T-helper 2 cell treated with Interferon-gamma antibody and Interleukin-4, amounts not matched to agents 100 ng/mL and 5 ng/mL, for 36 hours (primary cell): ENCODE results near the gene FUT3. TPM values are rescaled to one million over a fixed set of nuclear protein-coding genes. Genes with fewer than 3 reads are reported as not detected.

Experiments used
- intact Hi-C: fragments of 100-400 bp; cut with micrococcal nuclease; formaldehyde crosslinking; loops from one replicate; pipeline ENCODE4 v1.15.1; 2023
- total RNA-seq: library from RNA; stranded (reverse); gene quantifications from 2 replicates; pipeline ENCODE4 v1.2.3, GENCODE V29; 2022

FUT3 gene
- total RNA-seq, 1 donor from 2014 or later = not detected

DNA sequence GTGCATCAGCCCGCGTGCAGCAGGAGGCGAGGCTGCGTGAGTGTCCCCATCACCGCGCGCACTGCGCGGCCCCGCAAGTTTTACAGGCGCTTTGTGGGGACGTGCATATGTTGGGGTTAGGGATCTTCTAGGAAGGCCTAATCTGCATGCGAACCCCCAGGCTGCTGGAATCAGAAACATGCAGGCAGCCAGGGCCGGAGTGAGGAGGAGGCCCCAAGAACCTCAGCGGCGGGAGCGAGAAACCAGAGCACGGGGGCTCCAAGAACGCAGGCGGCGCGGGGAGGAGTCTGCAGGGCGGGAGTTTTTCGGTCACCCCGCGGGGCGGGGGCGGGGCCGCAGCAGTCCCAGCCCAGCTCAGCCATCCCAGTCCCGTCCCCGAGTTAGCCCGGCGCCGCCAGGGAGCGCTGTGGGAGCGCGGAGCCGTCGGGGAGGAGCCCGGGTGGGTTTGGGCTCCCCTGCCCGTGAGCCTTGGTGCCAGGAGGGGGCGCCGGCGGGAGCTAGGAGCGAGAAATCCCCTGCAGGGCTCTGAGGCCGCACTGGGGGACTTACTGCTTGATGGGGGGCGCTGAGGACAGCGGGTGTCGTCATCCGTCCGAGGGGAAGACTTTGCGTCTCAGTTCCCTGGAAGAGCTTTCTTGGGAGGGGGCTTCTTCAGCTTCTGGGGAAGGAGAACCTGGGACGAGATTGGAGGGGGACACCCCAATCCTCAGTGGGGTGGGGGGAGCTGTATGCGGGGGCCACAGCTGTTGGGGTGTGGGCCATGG, 47.3 kb downstream of the FUT3 start:
- intact Hi-C loops = loop anchor here (1.0 to 2.0 kb wide), 4 partner anchors 24 to 219 kb away; partner anchors contain the start of gene VMAC

DNA sequence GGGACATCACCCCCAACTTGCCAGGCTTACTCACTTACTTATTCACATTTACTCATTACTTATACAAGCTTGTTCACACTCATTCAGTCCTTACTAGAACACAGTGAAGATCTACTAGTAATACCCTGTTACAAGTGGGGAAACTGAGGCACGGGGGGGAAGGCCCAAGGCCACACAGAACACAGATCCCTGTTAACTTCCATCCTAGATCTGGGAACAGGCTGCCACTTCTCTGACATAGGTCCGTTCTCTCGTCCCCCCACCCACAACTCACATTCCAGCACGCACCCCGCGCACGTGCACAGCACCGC, 47.9 kb downstream of the FUT3 start:
- intact Hi-C loops = no loop called here

DNA sequence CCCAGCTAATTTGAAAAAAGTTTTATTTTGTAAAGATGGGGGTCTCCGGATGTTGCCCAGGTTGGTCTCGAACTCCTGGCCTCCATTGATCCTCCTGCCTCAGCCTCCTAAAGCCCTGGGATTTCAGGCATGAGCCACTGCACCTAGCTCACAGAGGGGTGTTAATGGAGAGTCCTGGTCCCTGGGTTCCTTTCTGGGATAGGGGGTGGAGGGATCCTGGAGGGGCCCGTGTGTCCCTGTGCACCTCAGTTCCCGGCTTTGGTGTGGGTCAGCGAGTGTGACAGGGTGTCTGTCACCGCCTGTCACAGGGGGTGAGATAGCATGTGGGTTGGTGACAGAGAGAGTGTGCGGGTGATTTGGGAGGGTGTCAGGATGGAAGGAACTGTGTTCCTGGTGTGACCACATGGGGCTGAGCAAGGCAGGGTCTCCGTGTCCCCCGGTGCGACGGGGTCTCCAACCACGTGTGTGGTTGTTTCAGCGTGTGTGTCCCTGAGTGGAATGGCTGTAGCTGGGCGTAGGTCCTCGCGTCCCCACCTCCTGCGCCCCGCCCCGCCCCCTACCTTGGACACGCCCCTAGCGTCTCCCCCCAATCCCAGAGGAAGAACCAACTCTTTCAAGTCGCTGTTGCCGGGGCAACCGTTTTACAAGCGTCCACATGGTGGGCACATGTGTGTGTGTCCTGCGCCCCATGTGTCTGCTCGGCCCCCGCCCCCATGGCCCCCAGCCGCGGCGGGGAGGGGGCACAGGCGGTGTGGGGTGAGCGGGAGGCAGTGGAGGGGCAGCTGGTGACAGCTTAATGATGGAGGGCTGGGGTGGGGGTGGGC, 49.2 kb downstream of the FUT3 start:
- intact Hi-C loops = no loop called here

DNA sequence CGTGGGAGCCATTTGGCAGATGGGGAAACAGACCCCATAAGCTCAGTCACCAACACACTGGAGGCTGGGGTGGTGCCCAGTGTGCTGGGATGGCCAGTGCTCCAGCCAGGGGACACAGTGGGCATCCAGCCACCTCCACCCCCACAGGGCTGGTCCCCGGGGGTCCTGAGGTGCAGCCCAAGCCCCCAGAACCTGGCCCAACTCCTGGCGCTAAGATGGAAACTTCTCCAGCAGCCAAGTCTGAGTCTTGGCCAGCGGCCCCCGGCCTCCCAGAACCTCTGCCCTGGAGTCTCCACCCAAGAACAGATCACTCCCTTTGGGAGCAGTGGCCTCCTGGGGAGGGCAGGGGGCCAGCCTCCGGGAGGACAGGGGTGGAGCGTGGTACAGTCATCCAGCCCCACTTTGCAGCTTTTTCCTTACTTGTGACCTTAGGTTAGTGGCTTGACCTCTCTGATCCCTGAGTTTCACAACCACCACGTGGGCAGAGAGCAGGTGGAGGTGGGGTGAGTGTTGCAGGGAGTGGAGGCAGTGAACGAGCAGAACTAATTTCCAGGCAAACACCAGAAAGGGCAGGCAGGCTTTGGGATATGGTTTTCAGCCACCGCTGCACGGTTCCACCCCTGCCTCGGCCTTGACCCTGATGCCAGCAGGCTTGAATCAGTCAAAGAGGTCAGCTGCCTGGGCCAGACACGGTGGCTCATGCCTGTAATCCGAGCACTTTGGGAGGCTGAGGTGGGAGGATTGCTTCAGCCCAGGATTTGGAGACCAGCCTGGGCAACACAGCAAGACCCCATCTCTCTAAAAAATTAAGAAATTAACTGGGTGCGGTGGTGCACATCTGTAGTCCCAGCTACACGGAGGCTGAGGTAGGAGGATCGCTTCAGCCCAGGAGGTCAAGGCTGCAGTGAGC, 50.6 kb downstream of the FUT3 start:
- intact Hi-C loops = no loop called here

DNA sequence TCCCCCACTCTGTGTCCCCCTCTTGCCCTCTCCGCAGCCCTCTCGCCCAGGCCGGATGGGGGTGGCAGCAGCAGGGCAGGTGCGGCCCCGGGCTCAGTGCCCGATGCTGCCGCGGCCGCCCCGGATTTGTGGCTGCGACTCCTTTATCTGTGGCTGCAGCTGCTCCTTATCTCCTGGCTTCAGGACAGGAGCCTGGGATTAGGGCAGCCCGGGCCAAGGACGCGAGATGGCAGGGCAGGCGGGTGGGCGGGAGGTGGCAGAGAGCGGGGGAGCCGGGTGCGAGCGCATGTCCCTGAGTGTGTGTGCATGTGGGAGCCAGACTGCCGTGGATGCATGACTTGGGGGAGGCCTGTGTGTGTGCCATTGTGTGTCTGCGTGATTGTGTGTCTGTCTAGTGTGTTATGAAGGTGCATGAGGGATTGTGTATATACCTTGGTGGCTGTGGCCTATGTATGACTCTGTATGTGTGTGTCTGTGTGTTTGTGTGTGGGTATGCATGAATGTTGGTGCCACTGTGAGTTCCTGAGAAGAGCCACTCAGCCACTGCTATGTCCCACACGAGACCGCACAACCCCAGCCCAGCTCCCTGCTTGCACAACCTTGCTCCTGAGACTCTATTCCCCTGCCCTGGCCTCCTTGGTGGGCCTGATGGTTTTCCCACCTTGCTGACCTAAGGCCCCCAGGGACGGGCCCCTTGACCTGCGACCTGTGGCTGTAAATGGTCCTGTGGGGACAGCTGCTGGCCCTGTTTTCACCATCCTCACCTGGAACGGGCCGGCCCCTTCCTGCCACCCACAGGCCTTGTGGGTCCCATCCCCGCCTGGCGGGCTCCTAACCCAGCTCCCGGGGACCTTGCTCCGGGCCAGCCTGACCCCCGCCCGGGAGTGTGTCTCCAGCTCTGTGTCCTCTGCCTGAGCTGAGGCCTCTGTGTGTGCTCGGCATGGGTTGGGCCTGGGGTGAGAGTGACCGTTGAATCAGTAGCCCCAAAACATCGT, 51.7 kb downstream of the FUT3 start:
- intact Hi-C loops = no loop called here

DNA sequence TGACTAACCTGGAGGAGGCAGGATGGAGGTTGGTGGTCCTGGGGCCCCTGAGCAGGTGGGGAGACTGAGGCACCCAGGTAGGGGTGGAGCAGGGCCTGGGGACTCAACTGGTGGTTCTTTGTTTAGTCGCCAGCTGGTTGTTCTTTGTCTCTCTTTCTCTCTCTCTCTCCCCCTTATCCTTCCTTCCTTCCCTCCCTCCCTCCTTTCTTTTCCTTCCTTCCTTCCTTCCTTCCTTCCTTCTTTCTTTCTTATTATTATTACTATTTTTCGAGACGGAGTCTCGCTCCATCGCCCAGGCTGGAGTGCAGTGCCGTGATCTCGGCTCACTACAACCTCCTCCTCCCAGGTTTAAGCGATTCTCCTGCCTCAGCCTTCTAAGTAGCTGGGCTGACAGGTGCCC, 53.0 kb downstream of the FUT3 start:
- intact Hi-C loops = no loop called here

DNA sequence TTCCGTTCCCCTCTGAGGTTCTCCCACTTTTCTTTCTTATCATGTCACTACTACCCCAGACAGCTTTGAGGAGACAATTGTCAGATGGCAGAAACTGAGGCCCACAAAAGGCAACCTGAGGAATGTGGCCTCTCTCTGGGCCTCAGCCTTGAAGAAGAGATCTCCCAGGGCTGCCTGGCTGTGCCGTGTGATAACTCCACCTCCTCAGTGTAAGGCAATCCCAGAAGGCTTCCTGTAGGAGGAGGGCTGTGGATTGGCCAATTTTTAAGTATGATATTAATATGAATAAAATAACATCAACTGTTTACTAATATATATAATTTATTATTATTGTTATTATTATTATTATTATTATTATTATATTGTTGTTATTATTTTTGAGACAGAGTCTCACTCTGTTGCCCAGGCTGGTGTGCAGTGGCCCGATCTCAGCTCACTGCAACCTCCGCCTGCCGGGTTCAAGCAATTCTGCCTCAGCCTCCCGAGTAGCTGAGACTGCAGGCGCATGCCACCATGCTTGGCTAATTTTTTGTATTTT, 55.8 kb downstream of the FUT3 start:
- intact Hi-C loops = no loop called here

DNA sequence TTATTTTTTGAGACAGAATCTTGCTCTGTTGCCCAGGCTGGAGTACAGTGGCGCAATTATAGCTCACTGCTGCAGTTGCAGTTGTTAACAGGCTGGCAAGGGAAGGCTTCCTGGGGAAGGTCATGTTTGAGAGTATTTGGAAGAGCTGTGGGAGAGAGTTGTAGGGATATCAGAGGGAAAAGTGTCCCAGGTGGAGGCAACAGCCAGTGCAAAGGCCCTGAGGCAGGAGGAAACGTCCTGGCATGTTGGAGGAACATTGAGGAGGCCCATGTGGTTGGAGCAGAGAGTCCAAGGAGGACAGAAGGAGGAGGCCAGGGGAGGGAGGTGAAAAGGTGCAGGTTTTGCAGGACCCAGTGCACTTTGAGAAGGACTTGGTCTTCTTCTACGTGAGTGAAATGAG, 58.1 kb downstream of the FUT3 start:
- intact Hi-C loops = no loop called here

Other genes with a start within 250 kb of the FUT3 start
- gene SAFB2, start 228.7 kb downstream of the FUT3 start, total RNA-seq = 105 and 108 TPM in 2 replicates
- gene SAFB, start 228.4 kb downstream of the FUT3 start, total RNA-seq = 128 TPM in 2 replicates
- gene MICOS13, start 170.9 kb downstream of the FUT3 start, total RNA-seq = 42.5 and 45.4 TPM in 2 replicates
- gene HSD11B1L, start 170.4 kb downstream of the FUT3 start, total RNA-seq = 1.1 and 1.5 TPM in 2 replicates
- 841 and 846 TPM in 2 replicates for gene RPL36, start 161.2 kb downstream of the FUT3 start, total RNA-seq
- 80.4 and 82.7 TPM in 2 replicates for gene LONP1, start 131.3 kb downstream of the FUT3 start, total RNA-seq
- not detected in 2 replicates for gene CATSPERD, start 130.8 kb downstream of the FUT3 start, total RNA-seq
- gene PRR22, start 66.7 kb downstream of the FUT3 start, total RNA-seq = 4.5 TPM in 2 replicates
- 54.6 and 56.1 TPM in 2 replicates for gene DUS3L, start 60.3 kb downstream of the FUT3 start, total RNA-seq
- 0.25 and 0.50 TPM in 2 replicates for gene NRTN, start 46.4 kb downstream of the FUT3 start, total RNA-seq
- gene FUT6, start 11.7 kb downstream of the FUT3 start, total RNA-seq = not detected in 2 replicates
- not detected in 2 replicates for gene FUT5, start 19.1 kb upstream of the FUT3 start, total RNA-seq
- gene NDUFA11, start 52.3 kb upstream of the FUT3 start, total RNA-seq = 237 and 250 TPM in 2 replicates
- 7.7 and 8.0 TPM in 2 replicates for gene VMAC, start 53.4 kb upstream of the FUT3 start, total RNA-seq
- 10.6 and 12.9 TPM in 2 replicates for gene CAPS, start 62.8 kb upstream of the FUT3 start, total RNA-seq
- 91.8 and 95.5 TPM in 2 replicates for gene RANBP3, start 126.7 kb upstream of the FUT3 start, total RNA-seq